Body of pancreas (tissue), 4 donors: ENCODE measurements around the gene NFIA. TPM values are rescaled to one million over a fixed set of nuclear protein-coding genes. Genes with fewer than 3 reads are reported as not detected.

Source experiments
- ATAC-seq: fragments of 150-250 bp; one replicate; pipeline ENCODE4 v1.9.1; 2016
- DNase-seq, 4 donors: peaks; one replicate each; pipeline ENCODE4 v3.0.0-alpha.2; 2019
- H3K27ac ChIP-seq, 4 donors: fragments of 200-600 bp; sonication (generic); 1 replicate in 3 of 4; 2 replicates in 1 of 4; pipeline versions ENCODE4 v1.5.1 to v1.6.1; 2016 to 2019; ENCODE audit warnings: mild to moderate bottlenecking in 1 of 4, mixed read lengths in 1 of 4, moderate library complexity in 1 of 4
- H3K27me3 ChIP-seq, 2 donors: fragments of 200-600 bp; sonication (generic); one replicate each; pipeline ENCODE4 v1.6.0; 2016; ENCODE audit warnings: mild to moderate bottlenecking in 1 of 2
- H3K36me3 ChIP-seq, 2 donors: fragments of 200-600 bp; sonication (generic); replicated peaks in 1 of 2; 2 replicates each; pipeline ENCODE4 v1.5.1; 2016; ENCODE audit warnings: low read depth in 2 of 2; ENCODE audit not compliant: insufficient read depth in 1 of 2
- H3K4me1 ChIP-seq: fragments of 200-600 bp; sonication (generic); one replicate; pipeline ENCODE4 v1.6.0; 2016
- H3K4me3 ChIP-seq, 2 donors: fragments of 200-600 bp; sonication (generic); 1 replicate in 1 of 2; 2 replicates in 1 of 2; pipeline ENCODE4 v1.5.1; 2016 to 2019
- H3K9me3 ChIP-seq, 3 donors: fragments of 200-600 bp; sonication (generic); 1 replicate in 2 of 3; 2 replicates in 1 of 3; pipeline ENCODE4 v1.5.1; 2016
- CTCF ChIP-seq, 7 experiments: fragments of 450-650 bp in 4 of 7; fragments of 200-600 bp in 3 of 7; sonication (generic) in 3 of 7; IDR thresholded peaks; one replicate each; pipeline ENCODE4 v1.5.1; 2016 to 2019; ENCODE audit warnings: antibody characterized with exemption in 7 of 7
- POLR2A ChIP-seq, 3 donors: fragments of 450-650 bp; IDR thresholded peaks; one replicate each; pipeline ENCODE4 v1.6.1; 2016; ENCODE audit warnings: antibody characterized with exemption in 3 of 3, mild to moderate bottlenecking in 2 of 3
- WGBS, 2 donors: methylation state at CpG; one replicate each; pipeline ENCODE4 v1.1.5; 2017; 5-methylcytosine and 5-hydroxymethylcytosine counted together
- intact Hi-C: fragments of 100-400 bp; cut with DNase I; formaldehyde crosslinking; loops from one replicate; pipeline ENCODE4 v1.15.1; 2023
- total RNA-seq, 2 donors: library from RNA; depleted of rRNA; stranded (reverse); fragments of >200 nt; gene quantifications; one replicate each; pipeline ENCODE4 v1.1.0, GENCODE V29; 2016

Gene NFIA
- total RNA-seq, 2 donors from 2014 or later: 21.5 to 32.3 TPM

GRCh38 chr1:61083807-61084440 is 1.6 kb downstream of the NFIA start:
- WGBS, 2 donors: 3 to 8% methylated on average over 17 of the region's 17 CpGs
- intact Hi-C loops: no loop called here
- Histone ChIP-seq H3K27ac (peak overlapping the region; percentile 82 to 91 (median 88)), H3K36me3 (no peaks in the 10 kb centered on the region), H3K27me3 (no peaks in the 10 kb centered on the region), H3K4me3 (peak overlapping the region in 1 of 2 donors; percentile 72), H3K9me3 (no peaks in the 10 kb centered on the region), H3K4me1 (peaks cover 62% of the 10 kb centered on the region)
- no peak for TF ChIP-seq POLR2A (IDR thresholded peaks at IDR 0.05)
- TF ChIP-seq CTCF (IDR thresholded peaks at IDR 0.05): no peak
- no peak for DNase-seq
- no peak for ATAC-seq

GRCh38 chr1:61084491-61085031 is 2.2 kb downstream of the NFIA start:
- Histone ChIP-seq H3K4me3 (peak overlapping the region in 1 of 2 donors; percentile 3), H3K9me3 (no peaks in the 10 kb centered on the region), H3K36me3 (no peaks in the 10 kb centered on the region), H3K4me1 (peaks cover 62% of the 10 kb centered on the region), H3K27me3 (no peaks in the 10 kb centered on the region), H3K27ac (peak overlapping the region in 3 of 4 donors; percentile 85 to 91 (median 91))
- no peak for ATAC-seq
- no peak for DNase-seq
- intact Hi-C loops: no loop called here
- 7 to 14% methylated on average over 5 of the region's 5 CpGs for WGBS, 2 donors
- no peak for TF ChIP-seq POLR2A (IDR thresholded peaks at IDR 0.05)
- TF ChIP-seq CTCF (IDR thresholded peaks at IDR 0.05): no peak

DNA sequence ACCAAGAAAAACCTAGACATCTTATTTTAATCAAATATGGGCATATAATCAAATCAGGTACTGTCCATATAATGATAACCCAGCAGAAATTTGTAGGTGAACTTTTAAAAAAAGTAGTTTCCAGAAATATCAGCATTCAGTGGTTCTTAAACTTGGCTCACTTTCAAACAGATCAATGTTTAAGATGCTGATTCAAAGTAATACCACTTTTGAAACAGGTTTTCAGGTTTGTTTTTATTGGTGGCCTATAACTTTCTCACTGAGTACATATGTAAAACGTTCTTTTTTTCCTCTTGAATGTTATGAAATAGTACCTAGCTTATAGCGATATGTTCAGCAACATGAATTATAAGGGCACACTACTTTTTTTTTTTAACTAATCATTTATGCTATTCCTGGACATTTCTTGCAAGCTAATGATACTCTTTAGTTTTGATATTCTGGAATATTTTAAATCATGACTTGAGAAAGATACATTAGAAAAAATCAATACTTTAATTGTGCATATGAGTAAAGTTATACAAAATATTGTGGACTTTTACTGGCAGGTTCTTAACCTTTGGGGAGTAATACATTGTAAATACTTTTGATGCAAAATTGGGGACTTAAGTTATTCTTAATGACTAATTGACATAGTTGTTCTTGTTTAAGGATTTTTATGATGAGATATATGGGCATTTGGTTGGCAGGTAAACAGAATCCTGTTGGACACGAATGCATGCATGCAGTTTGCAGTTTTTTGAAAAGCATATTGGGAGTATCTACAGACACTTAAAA is 3.0 kb downstream of the NFIA start:
- Histone ChIP-seq H3K4me3 (no peak overlapping the region), H3K27me3 (no peaks in the 10 kb centered on the region), H3K36me3 (no peaks in the 10 kb centered on the region), H3K9me3 (no peaks in the 10 kb centered on the region), H3K4me1 (peaks cover 59% of the 10 kb centered on the region), H3K27ac (peak overlapping the region in 3 of 4 donors; percentile 85 to 91 (median 91))
- TF ChIP-seq POLR2A (IDR thresholded peaks at IDR 0.05) (no peak), CTCF (IDR thresholded peaks at IDR 0.05) (no peak)
- no peak for ATAC-seq
- intact Hi-C loops: no loop called here
- 16 to 23% methylated on average over 3 of the region's 3 CpGs for WGBS, 2 donors
- no peak for DNase-seq

DNA sequence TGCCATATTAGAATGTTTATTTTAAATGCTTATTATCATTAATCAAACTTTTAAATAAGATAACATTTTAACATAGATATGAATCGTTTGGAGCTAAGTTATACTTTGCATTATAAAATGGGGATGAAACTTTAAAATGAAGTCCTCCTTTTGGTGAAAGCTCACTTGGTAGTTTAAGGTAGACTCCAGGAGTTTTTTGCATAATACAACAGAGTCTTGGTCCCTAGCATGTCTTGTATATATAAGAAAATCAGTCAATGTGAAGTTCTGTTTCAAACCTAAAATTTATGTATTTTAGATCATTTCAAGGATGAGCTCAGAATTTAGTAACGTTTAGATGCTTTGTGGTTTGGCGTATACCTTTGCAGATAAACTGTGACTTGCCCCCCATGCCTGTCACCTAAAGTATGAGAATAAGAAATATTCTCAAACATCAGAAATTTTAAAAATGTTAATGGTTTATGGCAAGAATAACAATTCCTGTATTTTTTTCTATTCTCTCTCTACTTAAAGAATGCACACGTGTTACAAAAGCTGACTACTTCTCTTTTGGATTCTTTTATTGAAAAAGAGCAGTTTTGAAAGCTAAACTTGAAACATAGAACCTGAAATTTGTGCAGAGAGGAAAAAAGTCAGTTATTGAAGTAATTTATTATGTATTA is 3.8 kb downstream of the NFIA start:
- no peak for TF ChIP-seq CTCF (IDR thresholded peaks at IDR 0.05)
- TF ChIP-seq POLR2A (IDR thresholded peaks at IDR 0.05): no peak

More for the DNA sequence above, 3.8 kb downstream of the NFIA start:
- ATAC-seq: no peak
- no peak for DNase-seq
- no peaks in the 10 kb centered on the region for H3K36me3 ChIP-seq
- H3K27ac ChIP-seq: peak overlapping the region in 3 of 4 donors; percentile 85 to 91 (median 91)
- H3K9me3 ChIP-seq: no peaks in the 10 kb centered on the region
- peaks cover 59% of the 10 kb centered on the region for H3K4me1 ChIP-seq
- intact Hi-C loops: no loop called here
- no peaks in the 10 kb centered on the region for H3K27me3 ChIP-seq
- 26 to 34% methylated on average over 4 of the region's 4 CpGs for WGBS, 2 donors
- H3K4me3 ChIP-seq: no peak overlapping the region
